T-cell (primary cell): ENCODE measurements around the gene TREM1. TPM values are rescaled to one million over a fixed set of nuclear protein-coding genes. Genes with fewer than 3 reads are reported as not detected.
A peak's percentile ranks its signal among the peaks of the same experiment; 100 is the strongest.

Experiments
- ATAC-seq, 4 experiments: fragments of 200-7000 bp in 3 of 4; fragments of 150-1000 bp in 1 of 4; cut with Tn5 transposase; replicated peaks in 1 of 4; 1 replicate in 3 of 4; 2 replicates in 1 of 4; pipeline ENCODE4 v1.10.0; 2021; ENCODE audit warnings: moderate library complexity in 3 of 4, mild to moderate bottlenecking in 2 of 4, moderate number of reproducible peaks in 1 of 4
- CTCF ChIA-PET, 2 donors: fragments of 300-600 bp; sonication (Branson Sonifier 250); formaldehyde crosslinking; loops; one replicate each; lab custom pipeline; 2022; ENCODE audit warnings: antibody characterized with exemption in 2 of 2; lab: Charles Lee
- POLR2A ChIA-PET, 2 donors: fragments of 300-600 bp; sonication (Branson Sonifier 250); formaldehyde crosslinking; loops; one replicate each; lab custom pipeline; 2022; ENCODE audit warnings: antibody characterized with exemption in 2 of 2; lab: Charles Lee
- DNase-seq, 35 experiments: peaks; one replicate each; pipeline versions ENCODE4 v3.0.0 to v3.0.0-alpha.2; 2013 to 2023
- H3K27ac ChIP-seq: one replicate; pipeline ENCODE4 v1.5.1; 2013; ENCODE audit warnings: low read length
- H3K27me3 ChIP-seq, 2 experiments: replicated peaks in 1 of 2; 1 replicate in 1 of 2; 2 replicates in 1 of 2; pipeline versions ENCODE4 v1.6.1 to v1.7.0; 2013; ENCODE audit warnings: low read length in 1 of 2, mixed read lengths in 1 of 2; ENCODE audit not compliant: control insufficient read depth in 2 of 2, insufficient read depth in 2 of 2; ENCODE audit errors: extremely low read depth in 1 of 2
- H3K36me3 ChIP-seq, 2 donors: 1 replicate in 1 of 2; 2 replicates in 1 of 2; pipeline versions ENCODE4 v1.6.1 to v1.7.0; 2013; ENCODE audit warnings: low read length in 1 of 2; ENCODE audit not compliant: control insufficient read depth in 2 of 2, insufficient read depth in 1 of 2; ENCODE audit errors: extremely low read depth in 1 of 2
- H3K4me1 ChIP-seq, 2 experiments: 1 replicate in 1 of 2; 2 replicates in 1 of 2; pipeline versions ENCODE4 v1.6.1 to v1.7.0; 2013; ENCODE audit warnings: low read length in 2 of 2, mixed read lengths in 1 of 2; ENCODE audit not compliant: insufficient read depth in 2 of 2, control insufficient read depth in 1 of 2; ENCODE audit errors: extremely low read depth in 1 of 2
- H3K4me3 ChIP-seq, 2 donors: 1 replicate in 1 of 2; 2 replicates in 1 of 2; pipeline versions ENCODE4 v1.5.1 to v1.7.0; 2013; ENCODE audit warnings: mild to moderate bottlenecking in 2 of 2, low read length in 1 of 2, moderate library complexity in 1 of 2; ENCODE audit not compliant: control insufficient read depth in 1 of 2; ENCODE audit errors: extremely low read depth in 1 of 2
- H3K9me3 ChIP-seq: 2 replicates; pipeline ENCODE4 v1.7.0; 2013
- H3K27ac Mint-ChIP-seq, 2 donors: one replicate each; pipeline ENCODE4 v1.8.0; 2020 to 2021; ENCODE audit warnings: mild to moderate bottlenecking in 2 of 2, mixed read lengths in 2 of 2
- H3K27me3 Mint-ChIP-seq, 2 donors: one replicate each; pipeline ENCODE4 v1.8.0; 2021 to 2022; ENCODE audit warnings: mixed read lengths in 2 of 2
- H3K36me3 Mint-ChIP-seq: one replicate; pipeline ENCODE4 v1.8.0; 2021; ENCODE audit warnings: mixed read lengths
- H3K4me1 Mint-ChIP-seq, 3 donors: one replicate each; pipeline ENCODE4 v1.8.0; 2020 to 2022; ENCODE audit warnings: mixed read lengths in 3 of 3, mild to moderate bottlenecking in 1 of 3
- H3K4me3 Mint-ChIP-seq, 3 donors: one replicate each; pipeline ENCODE4 v1.8.0; 2020 to 2022; ENCODE audit warnings: mild to moderate bottlenecking in 3 of 3, mixed read lengths in 3 of 3, moderate library complexity in 3 of 3
- H3K9me3 Mint-ChIP-seq, 3 donors: one replicate each; pipeline ENCODE4 v1.8.0; 2020 to 2022; ENCODE audit warnings: mixed read lengths in 3 of 3
- WGBS: methylation state at CpG from one replicate; pipeline ENCODE4 v1.1.5; 2013; ENCODE audit warnings: missing lambda C conversion rate; ENCODE audit not compliant: insufficient coverage; 5-methylcytosine and 5-hydroxymethylcytosine counted together
- total RNA-seq, 35 experiments: library from RNA in 6 of 35; stranded (reverse) in 6 of 35; fragments of 120-200 nt in 1 of 35; gene quantifications; one replicate each; pipeline versions ENCODE4 v1.2.1 to v1.2.4 and lab custom pipeline; 2013 to 2026

TREM1 gene
- total RNA-seq, result under 1 TPM in 1 of 5 donors, not detected in 4; 0.23 TPM
- 0.53 TPM for total RNA-seq (2013)
- 0 to 0.80 (median 0.09) reads per million in 29 experiments for total RNA-seq (lab: John Stamatoyannopoulos, UW)

DNA sequence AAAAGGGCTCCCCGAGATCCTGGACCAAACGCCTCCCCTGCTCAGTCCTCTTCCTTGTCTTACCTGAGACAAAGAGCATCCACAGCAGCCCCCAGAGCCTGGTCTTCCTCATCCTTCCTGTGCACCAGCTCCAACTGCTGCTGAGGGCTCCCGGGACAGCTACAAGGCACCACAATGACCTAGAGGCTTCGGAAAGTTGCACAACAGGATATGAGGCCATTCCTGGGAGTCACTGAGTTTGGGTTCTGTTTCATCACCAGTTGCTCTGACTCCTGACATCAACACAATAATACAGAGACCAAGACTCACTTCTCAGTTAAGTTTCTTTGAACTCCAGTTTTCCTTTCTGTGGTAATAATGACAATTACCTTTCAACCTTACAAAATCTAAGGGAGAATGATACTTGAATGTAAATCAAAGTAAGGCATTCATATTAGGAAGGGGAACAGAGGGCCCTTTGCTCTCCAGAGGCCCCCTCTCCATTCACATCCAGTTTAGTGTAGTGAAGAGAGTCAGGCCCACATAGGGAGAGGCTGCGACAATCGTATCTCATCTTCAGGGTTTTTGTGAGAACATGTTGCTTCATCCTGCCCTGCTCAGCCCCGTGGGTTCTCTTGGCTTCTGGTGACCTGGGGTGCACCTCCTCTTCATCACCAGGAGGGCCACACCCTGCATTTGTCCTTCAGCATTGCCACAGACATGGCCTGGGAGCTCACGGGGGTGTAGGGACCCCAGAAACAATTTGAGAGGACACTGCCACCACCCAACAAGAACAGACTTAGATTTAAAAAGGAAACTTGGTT lies at the start of gene TREM1:
TREM1 (minus strand) TSS at position 139 of the 803 bp plus-strand sequence; CDS start at position 112, 27 bp downstream.
- ChIA-PET CTCF (no interaction called here), POLR2A (no interaction called here)
- H3K9me3 Mint-ChIP-seq, result no peaks in the 10 kb centered on the region
- Histone ChIP-seq H3K4me3 (no peak within 1 kb of the TSS), H3K27ac (no peak within 1 kb of the TSS), H3K36me3 (no peaks in the 10 kb centered on the region), H3K9me3 (no peaks in the 10 kb centered on the region), H3K4me1 (no peaks in the 10 kb centered on the region), H3K27me3 (peaks cover 0 to 10% of the 10 kb centered on the region in 2 experiments)
- H3K27ac Mint-ChIP-seq, result no peak within 1 kb of the TSS
- ATAC-seq, result no peak
- WGBS, result 85% methylated on average over 8 of the region's 8 CpGs
- DNase-seq, result peak in 1 of 35 experiments; percentile 39
- no peak within 1 kb of the TSS for H3K4me3 Mint-ChIP-seq
- H3K36me3 Mint-ChIP-seq, result no peaks in the 10 kb centered on the region
- peaks cover 8% of the 10 kb centered on the region in 2 donors for H3K27me3 Mint-ChIP-seq
- peaks cover 0 to 6% (median 2%) of the 10 kb centered on the region in 3 donors for H3K4me1 Mint-ChIP-seq

DNA sequence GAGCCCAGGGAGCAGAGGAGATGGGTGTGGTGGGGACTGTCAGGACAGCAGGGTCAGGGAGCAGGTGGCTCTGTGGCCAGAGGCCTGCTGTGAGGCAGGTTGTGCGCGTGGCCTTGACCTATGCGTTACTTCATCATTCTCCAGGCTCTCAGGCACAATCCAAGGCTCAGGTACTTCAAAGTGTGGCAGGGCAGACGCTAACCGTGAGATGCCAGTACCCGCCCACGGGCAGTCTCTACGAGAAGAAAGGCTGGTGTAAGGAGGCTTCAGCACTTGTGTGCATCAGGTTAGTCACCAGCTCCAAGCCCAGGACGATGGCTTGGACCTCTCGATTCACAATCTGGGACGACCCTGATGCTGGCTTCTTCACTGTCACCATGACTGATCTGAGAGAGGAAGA lies 49.5 kb upstream of the TREM1 start:
- no peaks in the 10 kb centered on the region for H3K36me3 Mint-ChIP-seq
- peak overlapping the region in 1 of 3 donors; percentile 19 for H3K4me3 Mint-ChIP-seq
- Histone ChIP-seq H3K27ac (no peak overlapping the region), H3K4me3 (no peak overlapping the region), H3K9me3 (no peaks in the 10 kb centered on the region), H3K27me3 (no peaks in the 10 kb centered on the region), H3K4me1 (peaks cover 34 to 57% of the 10 kb centered on the region in 2 experiments), H3K36me3 (no peaks in the 10 kb centered on the region)
- H3K9me3 Mint-ChIP-seq, result no peaks in the 10 kb centered on the region
- ATAC-seq (no peak), DNase-seq (peak in 1 of 35 experiments; percentile 28)
- ChIA-PET CTCF (interaction anchor here in 1 of 2 donors (0.6 kb wide), 1 partner anchor 21 kb away, joined by 3 read pairs; no protein-coding TSS in a partner anchor), POLR2A (no interaction called here)
- H3K27ac Mint-ChIP-seq, result peak overlapping the region; percentile 23 to 28
- 59% methylated on average over 9 of the region's 11 CpGs for whole genome bisulfite sequencing
- H3K27me3 Mint-ChIP-seq, result no peaks in the 10 kb centered on the region
- H3K4me1 Mint-ChIP-seq, result peaks cover 54 to 58% (median 55%) of the 10 kb centered on the region in 3 donors

DNA sequence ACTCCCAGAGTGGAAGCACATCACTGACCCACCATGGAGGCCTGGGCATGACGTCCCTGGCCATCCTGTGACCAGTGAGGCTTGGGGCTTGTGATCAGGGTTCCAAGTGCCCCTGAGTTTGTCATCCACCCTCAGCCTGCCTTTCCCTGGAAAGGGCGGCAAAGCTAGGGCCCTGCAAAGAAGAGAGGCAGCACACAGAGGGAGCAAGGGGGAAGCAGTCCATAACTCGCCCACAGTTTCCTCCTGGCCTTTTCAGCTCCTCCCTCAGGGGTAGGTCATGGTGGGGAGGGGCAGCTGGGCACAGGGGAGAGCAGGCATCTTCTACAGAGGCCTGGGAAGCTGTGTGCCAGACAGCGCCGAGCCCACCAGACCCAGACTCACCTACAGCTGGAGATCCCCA lies 48.8 kb upstream of the TREM1 start, which contains the start of gene NCR2:
NCR2 (plus strand) TSS at position 313 of the 400 bp plus-strand sequence. CDS start 269 bp downstream, outside the sequence.
- WGBS, result 82% methylated on average over 3 of the region's 5 CpGs
- no peak for DNase-seq
- H3K36me3 ChIP-seq, result no peaks in the 10 kb centered on the region
- no peak within 1 kb of the TSS for H3K4me3 ChIP-seq
- H3K4me1 Mint-ChIP-seq, result peaks cover 55 to 58% (median 55%) of the 10 kb centered on the region in 3 donors
- no peaks in the 10 kb centered on the region for H3K36me3 Mint-ChIP-seq
- no peaks in the 10 kb centered on the region for H3K9me3 ChIP-seq
- H3K27ac Mint-ChIP-seq, result peak within 1 kb of the TSS; percentile 77 to 90
- ChIA-PET CTCF (interaction anchor here in 1 of 2 donors (1.6 to 3.0 kb wide), 2 partner anchors 14 kb away, joined by 4 to 11 read pairs; no protein-coding TSS in a partner anchor), POLR2A (no interaction called here)
- H3K27me3 ChIP-seq, result no peaks in the 10 kb centered on the region
- no peaks in the 10 kb centered on the region for H3K27me3 Mint-ChIP-seq
- H3K27ac ChIP-seq, result peak within 1 kb of the TSS; percentile 82
- H3K4me1 ChIP-seq, result peaks cover 34 to 57% of the 10 kb centered on the region in 2 experiments
- no peak for ATAC-seq
- H3K9me3 Mint-ChIP-seq, result no peaks in the 10 kb centered on the region
- peak within 1 kb of the TSS in 2 of 3 donors; percentile 34 to 73 for H3K4me3 Mint-ChIP-seq

- ChIA-PET CTCF (interaction anchor here (0.6 to 3.0 kb wide), 11 partner anchors 10 to 1356 kb away, joined by 3 to 14 read pairs (median 4); no protein-coding TSS in a partner anchor), POLR2A (no interaction called here)
- WGBS, result 75% methylated on average over 4 of the region's 11 CpGs
- peak overlapping the region; percentile 77 to 90 for H3K27ac Mint-ChIP-seq
- H3K27me3 ChIP-seq, result no peaks in the 10 kb centered on the region
- no peak overlapping the region for H3K4me3 ChIP-seq
- H3K9me3 ChIP-seq, result no peaks in the 10 kb centered on the region
- no peak for ATAC-seq
- peak overlapping the region; percentile 10 to 73 (median 34) for H3K4me3 Mint-ChIP-seq
- peak in 1 of 35 experiments; percentile 45 for DNase-seq
- H3K27ac ChIP-seq, result peak overlapping the region; percentile 82
- no peaks in the 10 kb centered on the region for H3K9me3 Mint-ChIP-seq
- H3K4me1 Mint-ChIP-seq, result peaks cover 55 to 58% (median 55%) of the 10 kb centered on the region in 3 donors
- H3K27me3 Mint-ChIP-seq, result no peaks in the 10 kb centered on the region
- no peaks in the 10 kb centered on the region for H3K36me3 ChIP-seq
- peaks cover 34 to 57% of the 10 kb centered on the region in 2 experiments for H3K4me1 ChIP-seq
- H3K36me3 Mint-ChIP-seq, result no peaks in the 10 kb centered on the region
Measured at GRCh38 chr6:41334482-41335040, 48.1 kb upstream of the TREM1 start.

DNA sequence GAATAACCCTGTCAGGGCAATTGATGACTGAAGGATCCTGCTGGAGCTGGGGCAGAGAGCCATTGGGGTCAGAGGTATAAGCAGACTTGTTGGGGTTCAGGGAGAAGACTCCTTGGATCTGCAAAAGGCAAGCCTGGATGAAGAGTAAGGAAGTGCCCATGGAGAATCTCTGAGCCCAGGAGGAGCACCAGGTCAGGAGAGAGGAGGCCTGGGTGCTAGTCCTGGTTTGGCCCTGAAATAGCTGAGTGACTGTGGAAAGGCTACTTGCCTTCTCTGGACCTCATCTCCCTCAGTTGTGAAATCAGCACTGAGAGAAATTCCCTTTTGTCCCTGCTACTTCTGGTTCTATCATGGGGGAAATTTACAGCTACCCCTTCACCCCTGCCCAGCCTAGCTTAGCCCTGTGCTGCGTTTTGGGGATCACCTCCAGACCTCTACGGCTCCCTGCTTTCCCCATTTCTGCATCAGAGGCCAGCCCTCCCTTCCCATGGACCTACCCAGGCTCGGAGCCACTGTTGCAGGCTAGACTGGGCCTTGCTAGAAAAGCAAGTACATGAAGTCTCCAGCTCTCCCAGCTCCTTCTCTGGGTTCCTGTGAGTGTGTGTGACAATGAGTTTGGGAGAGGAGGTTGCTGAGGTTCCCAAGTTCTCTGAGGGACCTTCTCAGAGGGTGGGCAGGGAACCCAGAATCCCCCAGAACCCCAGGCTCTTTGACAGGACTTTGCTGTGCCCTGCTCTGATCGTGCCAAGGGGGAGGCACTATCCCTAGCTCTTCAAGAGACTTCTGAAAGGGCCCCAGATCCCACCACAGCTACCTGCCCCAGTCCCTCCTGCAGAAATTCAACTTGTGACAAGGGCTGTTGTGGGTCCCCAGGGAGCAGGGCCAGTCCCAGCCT lies 46.6 kb upstream of the TREM1 start:
- H3K4me1 Mint-ChIP-seq, result peaks cover 55 to 58% (median 55%) of the 10 kb centered on the region in 3 donors
- H3K4me3 Mint-ChIP-seq, result peak overlapping the region in 1 of 3 donors; percentile 73
- ATAC-seq (no peak), DNase-seq (no peak)
- Histone ChIP-seq H3K9me3 (no peaks in the 10 kb centered on the region), H3K4me3 (no peak overlapping the region), H3K4me1 (peaks cover 34 to 57% of the 10 kb centered on the region in 2 experiments), H3K36me3 (no peaks in the 10 kb centered on the region), H3K27me3 (peaks cover 0 to 7% of the 10 kb centered on the region in 2 experiments), H3K27ac (peak overlapping the region; percentile 82)
- WGBS, result 58% methylated on average over 2 of the region's 4 CpGs
- ChIA-PET CTCF (interaction anchor here (0.7 to 3.0 kb wide), 7 partner anchors 12 to 38 kb away, joined by 3 to 14 read pairs (median 3); no protein-coding TSS in a partner anchor), POLR2A (interaction anchor here in 1 of 2 donors (0.6 to 0.7 kb wide), 2 partner anchors 56 to 351 kb away, joined by 6 to 8 read pairs; no protein-coding TSS in a partner anchor)
- no peaks in the 10 kb centered on the region for H3K36me3 Mint-ChIP-seq
- H3K27me3 Mint-ChIP-seq, result peaks cover 3 to 5% of the 10 kb centered on the region in 2 donors
- peak overlapping the region; percentile 70 to 90 for H3K27ac Mint-ChIP-seq
- no peaks in the 10 kb centered on the region for H3K9me3 Mint-ChIP-seq
